Pulmonary artery endothelial cell (primary cell): ENCODE measurements around the gene ATP1A4. TPM values are rescaled to one million over a fixed set of nuclear protein-coding genes. Genes with fewer than 3 reads are reported as not detected.

Experiments
- DNase-seq: peaks from one replicate; pipeline ENCODE4 v3.0.0-alpha.2; 2011; ENCODE audit warnings: low read depth, low spot score
- total RNA-seq: library from RNA; depleted of rRNA; stranded (reverse); fragments of >200 nt; gene quantifications from 2 replicates; pipeline ENCODE4 v1.2.3, GENCODE V29; 2014

ATP1A4 gene
- total RNA-seq, 1 donor from 2014 or later = not detected

DNA sequence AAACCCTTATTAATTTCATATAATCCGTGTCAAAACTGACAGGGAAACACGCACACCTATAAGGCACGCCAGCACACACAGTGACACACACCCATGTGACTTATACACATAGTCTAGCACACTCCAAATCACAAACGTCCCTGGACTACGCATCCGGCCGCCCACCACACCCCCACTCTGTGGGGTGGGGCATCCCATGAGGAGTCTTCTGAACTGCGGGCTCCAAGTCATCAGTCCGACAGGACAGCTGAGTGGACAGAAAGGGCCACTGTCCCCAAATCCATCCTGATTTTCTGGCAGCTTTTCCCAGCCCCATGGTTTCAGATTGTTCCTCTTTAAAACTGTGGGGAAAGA lies 54.6 kb downstream of the ATP1A4 start:
- DNase-seq = no peak

GRCh38 chr1:160206421-160207117 lies 55.2 kb downstream of the ATP1A4 start:
- DNase-seq = no peak

DNA sequence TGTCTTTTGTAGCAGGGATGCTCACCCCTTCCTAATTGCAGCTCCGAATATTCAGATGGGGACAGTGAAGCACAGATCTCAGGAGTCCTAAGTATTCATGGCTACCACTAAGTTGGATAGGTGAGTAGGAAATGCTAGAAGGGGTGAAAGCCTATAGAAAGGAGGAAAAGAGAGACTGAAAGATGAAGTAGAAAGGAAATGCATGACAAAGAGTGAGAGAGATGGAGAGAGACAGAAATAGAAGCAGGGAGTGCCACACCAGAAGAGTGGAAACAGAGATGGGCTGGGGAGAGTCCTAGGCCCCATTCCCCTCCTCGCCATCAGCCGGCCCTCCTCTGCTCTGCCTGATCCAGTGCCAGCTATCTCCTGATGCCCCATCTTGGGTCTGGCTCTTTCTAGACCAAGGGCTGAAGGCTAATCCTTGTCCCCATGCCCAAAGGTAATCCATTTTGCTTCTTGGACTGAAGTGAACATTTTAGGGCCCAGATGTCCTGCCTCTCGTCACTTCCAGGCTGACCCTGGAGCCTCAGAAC lies 55.8 kb downstream of the ATP1A4 start:
- no peak for DNase-seq

DNA sequence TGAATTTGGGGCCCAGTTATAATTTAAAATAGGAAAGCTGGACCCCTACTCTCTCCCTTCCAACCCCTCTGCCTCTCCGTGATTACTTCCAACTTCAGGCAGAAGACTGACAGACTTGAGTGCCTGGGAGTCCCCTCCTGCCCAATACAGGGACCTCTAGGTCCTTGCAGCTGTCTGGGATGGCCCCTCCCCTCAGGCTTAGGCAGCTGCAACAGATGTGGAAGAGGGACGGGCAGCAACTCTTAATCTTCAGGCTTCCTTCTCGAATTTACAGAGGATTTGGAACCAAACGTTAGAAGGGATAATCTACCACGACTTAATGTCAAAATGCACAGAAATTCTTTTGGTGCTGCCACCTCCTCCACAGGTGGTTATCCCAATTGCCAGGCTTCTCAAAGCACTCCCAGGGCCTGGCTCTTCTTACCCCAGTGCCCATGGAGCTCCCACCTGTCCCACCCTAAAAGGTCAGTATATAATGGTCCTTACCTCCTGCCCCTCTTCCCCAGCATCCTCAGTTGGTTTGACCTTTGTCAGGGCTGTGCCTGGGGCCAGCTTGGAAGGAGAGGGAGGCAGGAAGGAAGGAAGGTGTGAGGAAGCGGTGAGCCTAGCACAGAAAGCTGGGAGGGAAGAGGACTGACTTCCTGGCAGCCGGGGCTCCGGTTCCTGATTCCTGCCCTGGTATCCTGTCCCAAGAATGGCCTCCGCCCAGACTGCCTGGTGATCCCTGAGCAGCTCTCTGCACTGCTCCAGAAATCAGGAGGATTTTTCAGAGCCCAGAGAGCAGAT lies 56.6 kb downstream of the ATP1A4 start:
- DNase-seq = no peak

DNA sequence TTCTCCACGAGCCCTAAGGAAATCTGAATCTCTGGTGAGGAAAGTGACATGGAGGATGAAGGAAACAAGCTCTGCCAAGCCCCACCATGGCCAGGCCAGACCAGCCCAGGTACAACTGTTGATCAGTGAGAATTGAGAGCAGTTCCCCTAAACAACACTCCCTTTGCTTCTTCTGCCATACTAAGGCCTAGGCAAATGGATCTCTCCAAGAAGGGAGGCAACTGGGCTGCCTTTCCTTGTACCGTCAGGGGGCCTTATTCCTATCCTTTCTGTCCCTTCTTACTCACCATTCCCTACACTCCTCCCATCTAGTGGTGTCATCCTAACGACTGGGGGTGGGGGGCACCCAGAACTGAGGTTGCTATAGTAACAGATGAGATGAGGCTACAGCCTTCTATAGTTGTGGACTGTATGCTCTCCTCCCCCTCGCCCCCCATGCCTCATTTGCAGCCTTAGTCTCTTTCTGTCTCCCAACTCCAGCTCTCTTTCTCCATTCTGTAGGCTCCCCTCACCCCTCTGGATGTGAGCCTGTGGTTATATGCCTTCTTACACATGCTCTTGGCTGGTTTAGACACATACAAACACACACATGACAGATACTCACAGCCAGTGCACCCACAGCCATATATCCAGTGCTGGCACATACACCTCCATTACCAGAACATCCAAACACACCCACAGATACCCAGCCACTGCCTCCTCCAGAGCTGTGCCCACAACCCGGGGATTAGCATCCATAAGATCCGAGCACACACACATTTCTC lies 57.3 kb downstream of the ATP1A4 start:
- DNase-seq = no peak

DNA sequence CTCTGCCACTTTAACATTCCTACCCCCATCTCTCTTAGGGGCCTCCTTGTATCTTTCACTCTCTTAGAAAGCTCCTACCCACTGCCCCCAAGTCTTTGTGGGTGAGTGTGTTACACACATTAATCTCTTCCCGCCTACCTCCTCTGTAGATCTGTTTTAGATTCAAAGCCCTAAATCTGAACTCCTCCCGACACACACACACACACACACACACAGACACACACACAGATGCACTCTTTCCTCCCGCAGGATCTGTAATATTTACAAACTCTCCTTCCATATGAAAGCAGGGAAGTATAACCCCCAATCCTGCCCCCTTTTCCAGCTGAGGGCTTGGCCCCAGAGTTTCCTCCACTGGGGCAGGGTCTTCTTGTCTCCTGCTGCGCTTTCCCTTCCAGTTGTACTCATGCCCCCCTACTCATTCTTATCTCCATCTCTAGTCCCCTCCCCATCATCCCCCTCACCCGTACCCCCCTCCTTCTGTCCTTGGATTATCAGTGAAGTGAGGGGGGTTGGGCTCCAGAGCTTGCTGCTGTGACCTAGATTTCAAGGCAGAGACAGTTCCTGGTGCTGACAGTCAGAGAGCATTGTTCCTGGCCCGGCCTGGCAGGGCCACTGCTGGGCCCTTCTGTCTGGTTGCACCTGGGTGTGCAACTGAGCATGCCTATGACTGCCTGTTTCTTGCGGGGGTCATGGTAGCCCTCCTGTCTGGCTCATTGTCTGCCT lies 58.1 kb downstream of the ATP1A4 start:
- no peak for DNase-seq

DNA sequence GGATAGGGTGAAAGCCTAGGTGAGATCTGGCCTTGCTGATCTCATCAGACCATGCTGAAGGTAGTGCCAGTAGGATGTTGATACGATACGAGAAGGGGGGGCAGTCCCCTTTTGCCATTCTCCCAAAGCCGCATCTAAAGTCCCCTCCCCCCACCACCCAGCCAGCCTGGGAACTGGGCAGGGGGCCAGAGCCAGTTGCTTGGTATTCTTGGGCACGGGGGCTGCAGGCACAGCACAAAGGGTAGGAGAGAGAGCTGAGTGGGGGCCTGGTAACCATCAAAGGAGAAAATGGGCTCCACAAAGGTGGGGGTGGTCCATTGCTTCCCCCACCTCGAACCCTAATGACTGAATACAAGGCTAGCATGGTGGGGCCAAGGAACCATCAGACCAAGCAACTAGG lies 59.2 kb downstream of the ATP1A4 start:
- DNase-seq = no peak

DNA sequence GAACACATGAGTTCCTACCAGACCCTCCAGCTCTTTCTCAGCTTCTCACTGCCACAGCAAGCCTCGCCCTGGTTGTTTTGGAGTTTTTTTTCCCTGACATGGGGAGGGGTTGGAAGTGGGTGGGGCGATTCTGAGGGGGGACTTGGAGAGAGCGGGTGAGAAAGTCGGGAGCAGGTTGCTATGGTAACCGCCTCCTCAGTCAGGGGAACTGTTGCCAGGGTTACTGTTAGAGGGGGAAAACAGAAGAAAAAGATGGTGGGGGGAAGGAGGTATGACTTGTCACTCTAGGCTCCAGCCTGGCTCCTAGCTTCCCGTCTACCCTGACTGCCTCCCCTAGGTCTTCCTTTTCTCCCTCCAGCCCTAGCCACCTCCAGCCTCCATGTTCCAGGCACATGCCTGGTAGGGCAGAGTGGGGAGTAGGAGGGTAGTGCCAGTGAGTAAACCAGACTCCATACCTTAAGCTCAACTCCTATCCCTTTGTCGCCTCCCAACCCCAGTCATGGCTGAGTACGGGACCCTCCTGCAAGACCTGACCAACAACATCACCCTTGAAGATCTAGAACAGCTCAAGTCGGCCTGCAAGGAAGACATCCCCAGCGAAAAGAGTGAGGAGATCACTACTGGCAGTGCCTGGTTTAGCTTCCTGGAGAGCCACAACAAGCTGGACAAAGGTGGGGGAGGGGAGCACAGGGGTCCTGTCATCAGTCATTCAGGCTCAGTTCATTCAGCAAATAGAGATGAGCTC lies 59.8 kb downstream of the ATP1A4 start:
- no peak for DNase-seq

DNA sequence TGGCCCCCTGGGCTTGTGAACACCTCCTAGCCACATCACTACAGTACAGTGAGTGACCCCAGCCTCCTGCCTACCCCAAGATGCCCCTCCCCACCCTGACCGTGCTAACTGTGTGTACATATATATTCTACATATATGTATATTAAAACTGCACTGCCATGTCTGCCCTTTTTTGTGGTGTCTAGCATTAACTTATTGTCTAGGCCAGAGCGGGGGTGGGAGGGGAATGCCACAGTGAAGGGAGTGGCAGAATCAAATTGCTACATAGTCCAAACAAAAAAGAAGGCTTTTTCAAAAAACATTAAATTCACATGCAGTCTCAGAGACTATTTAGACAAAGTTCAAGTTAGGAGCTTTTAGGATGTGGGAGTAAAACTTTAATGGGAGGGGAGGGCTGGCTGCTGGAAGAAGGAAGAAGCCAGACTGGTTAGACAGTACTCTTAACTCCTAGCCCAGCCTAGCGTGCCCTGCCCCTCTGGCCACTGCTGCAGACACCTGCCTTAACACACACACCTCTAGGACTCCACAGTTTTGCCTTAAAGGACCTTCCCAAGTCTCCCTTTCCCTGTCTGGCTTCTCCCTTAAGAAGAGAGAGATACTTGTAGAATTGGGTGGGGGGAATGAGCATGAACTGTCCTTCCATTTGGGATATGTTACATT lies 63.2 kb downstream of the ATP1A4 start:
- DNase-seq = no peak

DNA sequence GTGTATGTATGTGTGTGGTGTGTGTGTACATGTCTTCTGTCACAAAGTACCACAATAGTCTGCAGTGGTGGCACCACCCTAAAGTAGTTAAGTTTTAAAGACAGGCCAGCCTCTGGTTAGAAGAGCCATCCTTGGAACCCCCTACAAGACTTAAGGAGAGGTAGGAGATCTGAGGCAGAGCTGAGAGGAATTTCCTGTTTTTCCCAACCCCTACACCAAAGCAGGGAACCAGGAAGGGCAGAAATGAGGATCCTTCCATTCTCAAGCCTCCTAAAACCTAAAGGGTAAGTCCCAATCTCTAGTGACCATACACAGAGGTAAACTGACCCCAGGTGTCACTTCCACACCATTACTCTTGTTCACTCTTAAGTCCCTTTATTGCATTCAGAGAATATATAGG lies 64.9 kb downstream of the ATP1A4 start:
- no peak for DNase-seq

GRCh38 chr1:160217481-160218051 lies 66.2 kb downstream of the ATP1A4 start:
- DNase-seq = no peak

- peak; percentile 44 for DNase-seq
Measured at GRCh38 chr1:160219062-160219929, 67.9 kb downstream of the ATP1A4 start.

- DNase-seq = no peak
Measured at GRCh38 chr1:160220301-160220700, 68.9 kb downstream of the ATP1A4 start.

DNA sequence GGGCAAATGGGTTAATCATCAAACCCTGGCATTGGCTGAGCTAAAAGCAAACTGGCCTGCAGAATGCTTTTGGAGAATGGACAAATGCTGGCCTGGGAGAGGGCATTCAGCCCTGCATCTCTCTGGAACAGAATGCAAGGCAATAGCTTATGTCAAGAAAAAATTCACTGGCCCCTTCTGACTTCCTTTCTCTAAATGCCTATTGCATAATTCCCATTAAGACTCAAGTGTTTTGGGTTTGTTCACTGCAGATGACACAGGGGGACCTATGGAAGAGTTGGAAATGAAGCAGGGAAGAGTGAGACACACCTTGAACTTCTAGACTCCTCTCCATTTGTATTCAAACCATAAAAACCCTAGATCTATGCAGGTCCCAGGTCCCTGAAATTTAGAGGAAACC lies 69.7 kb downstream of the ATP1A4 start:
- DNase-seq = no peak

DNA sequence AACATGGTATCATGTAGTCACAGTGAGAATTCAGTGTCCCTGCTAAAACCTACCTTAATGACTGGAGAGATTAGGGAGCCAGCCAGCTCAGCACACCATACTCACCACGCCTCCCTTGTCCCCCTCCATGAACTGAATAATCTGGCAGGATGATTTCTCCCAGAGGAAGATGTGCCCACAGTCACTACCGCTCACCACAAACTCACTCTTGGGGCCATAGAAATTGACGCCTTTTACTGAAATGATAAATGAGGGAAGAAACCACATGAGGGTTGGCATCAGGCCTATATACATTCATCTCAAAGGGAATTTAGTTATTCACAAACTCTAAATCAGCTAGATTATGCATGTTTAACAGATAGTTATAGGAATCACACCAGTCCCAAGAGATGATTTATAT lies 71.1 kb downstream of the ATP1A4 start:
- no peak for DNase-seq

GRCh38 chr1:160224606-160225005 lies 73.2 kb downstream of the ATP1A4 start:
- no peak for DNase-seq

DNA sequence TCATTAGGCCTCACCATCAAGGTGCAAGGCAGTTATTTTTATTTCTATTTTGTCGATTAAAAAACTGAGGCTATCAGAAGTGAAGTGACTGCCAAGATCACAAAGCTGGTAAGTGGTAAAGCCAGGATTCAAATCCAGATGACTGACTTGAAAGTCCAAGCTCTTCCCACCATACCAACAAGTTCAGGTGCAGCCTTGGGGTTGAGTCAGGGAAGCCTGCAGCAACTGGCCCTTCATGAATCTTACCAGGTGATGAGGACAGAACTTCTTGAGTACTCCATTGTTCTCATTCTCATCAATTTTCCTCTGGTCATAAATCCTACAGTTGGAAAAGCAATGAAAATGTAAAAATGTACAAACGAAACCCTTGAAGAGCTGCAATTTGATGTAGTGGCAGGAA lies 73.9 kb downstream of the ATP1A4 start:
- DNase-seq = no peak

GRCh38 chr1:160226623-160227022 lies 75.2 kb downstream of the ATP1A4 start:
- DNase-seq = no peak

- DNase-seq = no peak
Measured at GRCh38 chr1:160227034-160227433, 75.6 kb downstream of the ATP1A4 start.
